Measurements from ENCODE around the gene NSL1. TPM values are rescaled to one million over a fixed set of nuclear protein-coding genes. Genes with fewer than 3 reads are reported as not detected.

Gene NSL1
- total and polyA plus RNA-seq, 2 experiments from 2014 or later, result 41.4 to 44.8 TPM

GRCh38 chr1:212762839-212763238 is 28.7 kb downstream of the NSL1 start:
- Histone ChIP-seq H3K4me3 (no peak overlapping the region), H3K4me1 (ENCODE audit: low read depth) (no peaks in the 10 kb centered on the region), H3K27ac (no peak overlapping the region), H3K27me3 (no peaks in the 10 kb centered on the region), H3K9me3 (ENCODE audit: low read depth) (no peaks in the 10 kb centered on the region), H3K36me3 (no peaks in the 10 kb centered on the region)
- no peak for TF ChIP-seq CTCF (IDR thresholded peaks at IDR 0.05; ENCODE audit: low read depth, low read length)
- no peak for DNase-seq (ENCODE audit: low read depth in 1 of 2, low spot score in 1 of 2)

GRCh38 chr1:212762234-212762633 is 29.3 kb downstream of the NSL1 start:
- no peak for TF ChIP-seq CTCF (IDR thresholded peaks at IDR 0.05; ENCODE audit: low read depth, low read length)
- Histone ChIP-seq H3K4me3 (no peak overlapping the region), H3K36me3 (no peaks in the 10 kb centered on the region), H3K27me3 (no peaks in the 10 kb centered on the region), H3K27ac (no peak overlapping the region), H3K9me3 (ENCODE audit: low read depth) (no peaks in the 10 kb centered on the region), H3K4me1 (ENCODE audit: low read depth) (no peaks in the 10 kb centered on the region)
- no peak for DNase-seq (ENCODE audit: low read depth in 1 of 2, low spot score in 1 of 2)

- Histone ChIP-seq H3K27ac (no peak overlapping the region), H3K4me3 (no peak overlapping the region), H3K9me3 (ENCODE audit: low read depth) (no peaks in the 10 kb centered on the region), H3K27me3 (no peaks in the 10 kb centered on the region), H3K4me1 (ENCODE audit: low read depth) (no peaks in the 10 kb centered on the region), H3K36me3 (no peaks in the 10 kb centered on the region)
- peak; percentile 46 for TF ChIP-seq CTCF (IDR thresholded peaks at IDR 0.05; ENCODE audit: low read depth, low read length)
- DNase-seq (ENCODE audit: low read depth in 1 of 2, low spot score in 1 of 2), result peak; percentile 31 to 52
These were observed 31.3 kb downstream of the NSL1 start for GRCh38 chr1:212760126-212760823.

GRCh38 chr1:212759683-212760082 is 31.9 kb downstream of the NSL1 start:
- H3K4me1 ChIP-seq (ENCODE audit: low read depth), result no peaks in the 10 kb centered on the region
- H3K36me3 ChIP-seq, result no peaks in the 10 kb centered on the region
- H3K27me3 ChIP-seq, result no peaks in the 10 kb centered on the region
- no peak for TF ChIP-seq CTCF (IDR thresholded peaks at IDR 0.05; ENCODE audit: low read depth, low read length)
- H3K9me3 ChIP-seq (ENCODE audit: low read depth), result no peaks in the 10 kb centered on the region
- no peak overlapping the region for H3K27ac ChIP-seq
- DNase-seq (ENCODE audit: low read depth in 1 of 2, low spot score in 1 of 2), result no peak
- H3K4me3 ChIP-seq, result no peak overlapping the region

GRCh38 chr1:212754680-212755079 is 36.9 kb downstream of the NSL1 start:
- no peaks in the 10 kb centered on the region for H3K36me3 ChIP-seq
- DNase-seq (ENCODE audit: low read depth in 1 of 2, low spot score in 1 of 2), result peak in 1 of 2 donors; percentile 34
- H3K4me3 ChIP-seq, result no peak overlapping the region
- H3K9me3 ChIP-seq (ENCODE audit: low read depth), result no peaks in the 10 kb centered on the region
- H3K27me3 ChIP-seq, result no peaks in the 10 kb centered on the region
- H3K27ac ChIP-seq, result no peak overlapping the region
- H3K4me1 ChIP-seq (ENCODE audit: low read depth), result no peaks in the 10 kb centered on the region
- no peak for TF ChIP-seq CTCF (IDR thresholded peaks at IDR 0.05; ENCODE audit: low read depth, low read length)

Data from cardiac muscle cell (in vitro differentiated cells and primary cell).